ENCODE results near the gene ZFAND6. TPM values are rescaled to one million over a fixed set of nuclear protein-coding genes. Genes with fewer than 3 reads are reported as not detected.

Gene ZFAND6
- total RNA-seq, 1 experiment from 2014 or later, result 89.7 TPM

- H2BK20ac ChIP-seq (ENCODE audit: low read depth, low read length, poor library complexity, severe bottlenecking), result no peak overlapping the region
- no peak overlapping the region for H3K4me2 ChIP-seq (ENCODE audit: insufficient read depth, insufficient read length, low read length)
- H4K91ac ChIP-seq (ENCODE audit: insufficient read length, low read depth, low read length), result no peak overlapping the region
- H2AFZ ChIP-seq (ENCODE audit: low read length), result no peak overlapping the region
- no peak overlapping the region for H3K14ac ChIP-seq (ENCODE audit: insufficient read depth, low read length)
- no peaks in the 10 kb centered on the region for H3K4me1 ChIP-seq (ENCODE audit: insufficient read depth, low read length)
- Mint-ChIP-seq H3K4me3 (no peak overlapping the region), H3K4me1 (peaks cover 0 to 9% of the 10 kb centered on the region in 2 experiments; a peak in 2 of 4 replicates), H3K36me3 (ENCODE audit: insufficient read depth in 1 of 3, low read depth in 3 of 3) (peaks cover 0 to 4% (median 0%) of the 10 kb centered on the region in 3 experiments; a peak in 1 of 7 replicates), H3K27ac (no peak overlapping the region), H3K27me3 (ENCODE audit: low read depth) (no peaks in the 10 kb centered on the region), H3K9me3 (no peaks in the 10 kb centered on the region)
- H4K8ac ChIP-seq (replicated peaks; ENCODE audit: insufficient read length, low read depth, low read length), result no peak overlapping the region
- no peak overlapping the region for H3K56ac ChIP-seq (ENCODE audit: insufficient read length, low read depth, low read length)
- no peak overlapping the region for H3K23ac ChIP-seq (ENCODE audit: insufficient read length, low read depth, low read length)
- WGBS (ENCODE audit: extremely low coverage, insufficient read length, low lambda C conversion rate), result no CpG with 5 or more reads among the region's 3 CpGs
- no peak overlapping the region for H2AK5ac ChIP-seq (ENCODE audit: insufficient read length, low read length)
- no peaks in the 10 kb centered on the region for H4K20me1 ChIP-seq (ENCODE audit: control insufficient read depth, insufficient read depth, insufficient read length)
- no peak for DNase-seq
- H2BK12ac ChIP-seq (ENCODE audit: insufficient read length, low read depth, low read length), result no peak overlapping the region
- H3K18ac ChIP-seq (ENCODE audit: insufficient read length, low read depth, low read length), result no peak overlapping the region
- no peak overlapping the region for H2BK120ac ChIP-seq (ENCODE audit: low read depth, low read length, poor library complexity, severe bottlenecking)
- no peaks in the 10 kb centered on the region for H3K79me1 ChIP-seq (ENCODE audit: insufficient read depth, low read depth, low read length, poor library complexity, severe bottlenecking)
- no peak overlapping the region for H4K5ac ChIP-seq (ENCODE audit: insufficient read length, low read depth, low read length)
- H3K27me3 ChIP-seq (ENCODE audit: insufficient read depth, low read length), result no peaks in the 10 kb centered on the region
- H2BK15ac ChIP-seq (ENCODE audit: low read depth, low read length), result no peak overlapping the region
- H2BK5ac ChIP-seq (ENCODE audit: insufficient read length, low read length), result no peak overlapping the region
- H3K9ac ChIP-seq (ENCODE audit: extremely low read depth, insufficient read length, low read length), result no peak overlapping the region
- H3K4ac ChIP-seq (ENCODE audit: low read depth, low read length), result no peak overlapping the region
- H3K23me2 ChIP-seq (ENCODE audit: insufficient read length, low read depth, low read length, poor library complexity, severe bottlenecking), result no peaks in the 10 kb centered on the region
- H3K9me3 ChIP-seq (ENCODE audit: control insufficient read depth, low read depth, low read length), result no peaks in the 10 kb centered on the region
- no peaks in the 10 kb centered on the region for H3K79me2 ChIP-seq (ENCODE audit: insufficient read depth, low read length)
- no peak overlapping the region for H3T11ph ChIP-seq (ENCODE audit: low read length)
- TF ChIP-seq, protein P1, sequence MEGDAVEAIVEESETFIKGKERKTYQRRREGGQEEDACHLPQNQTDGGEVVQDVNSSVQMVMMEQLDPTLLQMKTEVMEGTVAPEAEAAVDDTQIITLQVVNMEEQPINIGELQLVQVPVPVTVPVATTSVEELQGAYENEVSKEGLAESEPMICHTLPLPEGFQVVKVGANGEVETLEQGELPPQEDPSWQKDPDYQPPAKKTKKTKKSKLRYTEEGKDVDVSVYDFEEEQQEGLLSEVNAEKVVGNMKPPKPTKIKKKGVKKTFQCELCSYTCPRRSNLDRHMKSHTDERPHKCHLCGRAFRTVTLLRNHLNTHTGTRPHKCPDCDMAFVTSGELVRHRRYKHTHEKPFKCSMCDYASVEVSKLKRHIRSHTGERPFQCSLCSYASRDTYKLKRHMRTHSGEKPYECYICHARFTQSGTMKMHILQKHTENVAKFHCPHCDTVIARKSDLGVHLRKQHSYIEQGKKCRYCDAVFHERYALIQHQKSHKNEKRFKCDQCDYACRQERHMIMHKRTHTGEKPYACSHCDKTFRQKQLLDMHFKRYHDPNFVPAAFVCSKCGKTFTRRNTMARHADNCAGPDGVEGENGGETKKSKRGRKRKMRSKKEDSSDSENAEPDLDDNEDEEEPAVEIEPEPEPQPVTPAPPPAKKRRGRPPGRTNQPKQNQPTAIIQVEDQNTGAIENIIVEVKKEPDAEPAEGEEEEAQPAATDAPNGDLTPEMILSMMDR (conservative IDR thresholded peaks at IDR 0.05), result no peak
- no peak overlapping the region for H3K27ac ChIP-seq (ENCODE audit: insufficient read length, low read depth, low read length)
Observed at GRCh38 chr15:80041494-80042253, 17.8 kb upstream of the ZFAND6 start.

Measured in H9 (cell line).